Measurements from ENCODE around the gene DLG2. TPM values are rescaled to one million over a fixed set of nuclear protein-coding genes. Genes with fewer than 3 reads are reported as not detected.

The DLG2 gene
- total and polyA plus RNA-seq, 2 of the 4 experiments (the other 2 are of a cell fraction): 0.31 to 0.36 TPM

DNA sequence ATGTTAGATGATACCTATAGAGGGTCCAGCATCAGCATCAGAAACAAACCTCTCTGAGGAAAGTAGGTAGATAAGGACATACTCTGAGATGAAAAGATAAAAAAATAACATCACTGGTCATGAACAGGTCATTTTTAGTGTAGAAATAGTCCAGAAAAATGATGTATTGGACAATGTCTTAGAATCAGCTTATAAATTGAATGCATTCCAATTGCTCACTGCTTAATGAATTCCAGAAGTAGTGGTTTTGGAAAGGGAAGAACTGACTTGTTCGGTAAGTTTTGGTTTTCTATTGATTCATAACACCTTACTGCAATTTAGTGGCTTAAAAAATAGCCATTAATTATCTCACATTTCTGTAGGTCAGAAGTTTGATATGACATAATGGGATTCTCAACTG is 1411.5 kb downstream of the DLG2 start:
- in situ Hi-C loops (cut with MboI; ENCODE audit: low sequenced_read_pairs) (no loop called here), intact Hi-C loops (cut with micrococcal nuclease) (no loop called here), dilution Hi-C loops (cut with HindIII; ENCODE audit: low sequenced_read_pairs, unreplicated experiment) (no loop called here)
- POLR2A ChIA-PET (ENCODE audit: unreplicated experiment): no interaction called here
- H4K8ac ChIP-seq (ENCODE audit: low read depth in 2 of 2, low read length in 2 of 2): no peak overlapping the region
- no peak overlapping the region for H2AK5ac ChIP-seq (ENCODE audit: low read depth, low read length)
- CTCF ChIA-PET: no interaction called here
- no peak overlapping the region for H4K91ac ChIP-seq (ENCODE audit: insufficient read depth, low read depth, low read length)
- no peaks in the 10 kb centered on the region for H3K79me1 ChIP-seq (ENCODE audit: low read depth in 1 of 2, low read length in 2 of 2)
- no peak for TF ChIP-seq POLR2A (IDR thresholded peaks at IDR 0.05; ENCODE audit: low read depth, low read length)
- H3K23ac ChIP-seq (ENCODE audit: low read depth, low read length): no peak overlapping the region
- whole genome bisulfite sequencing, 2 experiments (ENCODE audit: extremely low coverage in 2 of 2, insufficient read length in 1 of 2): no CpG with 5 or more reads among the region's 1 CpG
- H3K36me3 ChIP-seq (ENCODE audit: control insufficient read depth, insufficient read depth, low read length): no peaks in the 10 kb centered on the region
- H4K5ac ChIP-seq (ENCODE audit: low read depth, low read length): no peak overlapping the region
- no peak overlapping the region for H3K9ac ChIP-seq (ENCODE audit: low read depth, low read length)
- no peak overlapping the region for H3K4me3 ChIP-seq (ENCODE audit: insufficient read depth, low read depth, low read length)
- no peaks in the 10 kb centered on the region for H3K27me3 ChIP-seq (ENCODE audit: control insufficient read depth, insufficient read depth, low read length)
- no peaks in the 10 kb centered on the region for H3K9me1 ChIP-seq (ENCODE audit: insufficient read depth, low read length)
- H4K20me1 ChIP-seq (ENCODE audit: insufficient read depth, low read length): no peaks in the 10 kb centered on the region
- no peaks in the 10 kb centered on the region for H3K9me3 ChIP-seq (ENCODE audit: control insufficient read depth, insufficient read depth, low read length)
- BruUV-seq (replicated peaks): no TSS peak
- no peak overlapping the region for H2AK9ac ChIP-seq (replicated peaks; ENCODE audit: low read depth, low read length, poor library complexity)
- H3K4me1 ChIP-seq (ENCODE audit: control insufficient read depth, insufficient read depth, low read length): no peaks in the 10 kb centered on the region
- no peak overlapping the region for H2BK120ac ChIP-seq (ENCODE audit: low read depth, low read length)
- no peak overlapping the region for H3K18ac ChIP-seq (ENCODE audit: low read depth, low read length)
- no peak overlapping the region for H2BK15ac ChIP-seq (ENCODE audit: low read depth, low read length)
- no peak overlapping the region for H3K14ac ChIP-seq (replicated peaks; ENCODE audit: low read depth, low read length)
- ATAC-seq (ENCODE audit: low read depth): no peak
- H2AFZ ChIP-seq (replicated peaks; ENCODE audit: low read length, poor library complexity): no peak overlapping the region
- no peak overlapping the region for H3K27ac ChIP-seq (ENCODE audit: insufficient read depth, low read length)
- no peak overlapping the region for H3K4me2 ChIP-seq (ENCODE audit: low read depth, low read length)
- DNase-seq: no peak
- H2BK5ac ChIP-seq (ENCODE audit: low read depth, low read length, poor library complexity, severe bottlenecking): no peak overlapping the region
- H3K56ac ChIP-seq (ENCODE audit: extremely low read depth, insufficient read depth, low read length): no peak overlapping the region
- no peak overlapping the region for H3K4ac ChIP-seq (ENCODE audit: low read depth, low read length)
- H2BK20ac ChIP-seq (ENCODE audit: low read depth, low read length): no peak overlapping the region

All from IMR-90 (cell line).